Body of pancreas (tissue), 4 donors: Measurements from ENCODE around the gene BCL2.

Experiments
- POLR2A ChIP-seq, 3 donors: fragments of 450-650 bp; IDR thresholded peaks; one replicate each; pipeline ENCODE4 v1.6.1; 2016; ENCODE audit warnings: antibody characterized with exemption in 3 of 3, mild to moderate bottlenecking in 2 of 3
- TF ChIP-seq, protein P1 (sequence below), 7 experiments: fragments of 450-650 bp in 4 of 7; fragments of 200-600 bp in 3 of 7; sonication (generic) in 3 of 7; IDR thresholded peaks; one replicate each; pipeline ENCODE4 v1.5.1; 2016 to 2019; ENCODE audit warnings: antibody characterized with exemption in 7 of 7

DNA sequence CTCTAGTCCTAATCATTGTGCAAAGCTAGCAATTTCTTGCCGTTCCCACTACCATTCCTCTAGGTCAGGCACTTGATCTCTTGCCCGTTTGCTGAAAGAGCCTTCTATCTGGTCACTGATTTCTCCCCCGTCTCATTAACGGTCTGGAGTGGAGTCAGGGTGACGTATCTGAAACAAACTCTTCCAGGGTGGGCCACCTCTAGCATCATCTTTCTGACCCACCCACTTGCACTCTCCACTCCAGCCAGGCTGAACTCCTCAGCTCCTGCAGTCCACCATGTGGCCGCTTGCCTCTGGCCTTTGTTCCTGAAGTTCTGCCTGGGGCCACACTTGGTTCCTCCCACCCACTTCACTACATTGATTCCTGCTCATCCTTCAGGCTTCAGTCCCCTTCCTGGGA lies 13.3 kb downstream of the BCL2 start:
- TF ChIP-seq, protein P1, sequence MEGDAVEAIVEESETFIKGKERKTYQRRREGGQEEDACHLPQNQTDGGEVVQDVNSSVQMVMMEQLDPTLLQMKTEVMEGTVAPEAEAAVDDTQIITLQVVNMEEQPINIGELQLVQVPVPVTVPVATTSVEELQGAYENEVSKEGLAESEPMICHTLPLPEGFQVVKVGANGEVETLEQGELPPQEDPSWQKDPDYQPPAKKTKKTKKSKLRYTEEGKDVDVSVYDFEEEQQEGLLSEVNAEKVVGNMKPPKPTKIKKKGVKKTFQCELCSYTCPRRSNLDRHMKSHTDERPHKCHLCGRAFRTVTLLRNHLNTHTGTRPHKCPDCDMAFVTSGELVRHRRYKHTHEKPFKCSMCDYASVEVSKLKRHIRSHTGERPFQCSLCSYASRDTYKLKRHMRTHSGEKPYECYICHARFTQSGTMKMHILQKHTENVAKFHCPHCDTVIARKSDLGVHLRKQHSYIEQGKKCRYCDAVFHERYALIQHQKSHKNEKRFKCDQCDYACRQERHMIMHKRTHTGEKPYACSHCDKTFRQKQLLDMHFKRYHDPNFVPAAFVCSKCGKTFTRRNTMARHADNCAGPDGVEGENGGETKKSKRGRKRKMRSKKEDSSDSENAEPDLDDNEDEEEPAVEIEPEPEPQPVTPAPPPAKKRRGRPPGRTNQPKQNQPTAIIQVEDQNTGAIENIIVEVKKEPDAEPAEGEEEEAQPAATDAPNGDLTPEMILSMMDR (IDR thresholded peaks at IDR 0.05) = no peak
- TF ChIP-seq POLR2A (IDR thresholded peaks at IDR 0.05) = no peak
